HCT116 (cell line): ENCODE measurements around the gene NOP53. TPM values are rescaled to one million over a fixed set of nuclear protein-coding genes. Genes with fewer than 3 reads are reported as not detected.
A peak's percentile ranks its signal among the peaks of the same experiment; 100 is the strongest.

Experiments
- ATAC-seq: fragments of 200-7000 bp; cut with Tn5 transposase; 2 replicates; pipeline ENCODE4 v1.9.1; 2020; ENCODE audit warnings: mild to moderate bottlenecking, moderate library complexity
- BruUV-seq: library from RNA; stranded (reverse); fragments of 400-500 nt; replicated peaks from 2 replicates; lab custom pipeline; 2021; lab: Mats Ljungman, UMichigan
- CTCF ChIA-PET: fragments of 300-600 bp; sonication (Branson Sonifier 250); formaldehyde crosslinking; loops from one replicate; lab custom pipeline; 2021; ENCODE audit warnings: antibody characterized with exemption; lab: Charles Lee
- POLR2A ChIA-PET: fragments of 300-600, 350-600 bp; sonication (Branson Sonifier 250); formaldehyde crosslinking; loops from one replicate; lab custom pipeline; 2021; ENCODE audit warnings: antibody characterized with exemption; lab: Charles Lee
- RAD21 ChIA-PET, 2 experiments: fragments of 300-600 bp; sonication (Branson Sonifier 250); formaldehyde crosslinking; loops; one replicate each; lab custom pipeline; 2023; ENCODE audit warnings: low total read pairs in 2 of 2; ENCODE audit not compliant: uncharacterized antibody in 2 of 2, unreplicated experiment in 2 of 2, low non-redundant PET in 1 of 2; lab: Charles Lee
- DNase-seq: peaks from one replicate; pipeline ENCODE4 v3.0.0-alpha.2; 2010; ENCODE audit warnings: low read depth, low spot score
- H2AFZ ChIP-seq: fragments of 200-600 bp; shearing (Covaris generic), sonication (generic); 2 replicates; pipeline ENCODE4 v1.6.1; 2017; ENCODE audit warnings: low read depth, mixed run types, mixed read lengths, antibody characterized with exemption, low read length; ENCODE audit not compliant: poor library complexity, severe bottlenecking
- H3K27ac ChIP-seq: 2 replicates; pipeline ENCODE4 v1.5.1; 2012; ENCODE audit warnings: low read depth, low read length
- H3K27me3 ChIP-seq: fragments of 200-600 bp; sonication (generic); 2 replicates; pipeline ENCODE4 v1.6.1; 2016; ENCODE audit warnings: mixed run types, low read length, mixed read lengths; ENCODE audit not compliant: insufficient read depth
- H3K36me3 ChIP-seq, 2 experiments: fragments of 200-500 bp in 1 of 2; fragments of 200-600 bp in 1 of 2; sonication (Bioruptor generic) in 1 of 2; sonication (generic) in 1 of 2; 2 replicates each; pipeline versions ENCODE4 v1.5.1 to v1.6.1; 2014 to 2016; ENCODE audit warnings: low read length in 2 of 2, inconsistent platforms in 1 of 2, mixed read lengths in 1 of 2, mixed run types in 1 of 2; ENCODE audit not compliant: insufficient read depth in 2 of 2, control insufficient read depth in 1 of 2
- H3K4me1 ChIP-seq, 2 experiments: fragments of 200-600 bp in 1 of 2; sonication (generic) in 1 of 2; 2 replicates each; pipeline versions ENCODE4 v1.5.1 to v1.6.1; 2012 to 2017; ENCODE audit warnings: low read length in 2 of 2, inconsistent platforms in 1 of 2, mild to moderate bottlenecking in 1 of 2, mixed read lengths in 1 of 2, mixed run types in 1 of 2, moderate library complexity in 1 of 2; ENCODE audit not compliant: insufficient read depth in 2 of 2, control insufficient read depth in 1 of 2
- H3K4me2 ChIP-seq: fragments of 200-600 bp; sonication (generic); 2 replicates; pipeline ENCODE4 v1.6.1; 2017; ENCODE audit warnings: mixed run types, low read length, mixed read lengths
- H3K4me3 ChIP-seq, 2 experiments: fragments of 200-600 bp in 1 of 2; sonication (generic) in 1 of 2; replicated peaks in 1 of 2; 2 replicates each; pipeline ENCODE4 v1.5.1; 2011 to 2016; ENCODE audit warnings: low read length in 2 of 2, control low read depth in 1 of 2, low read depth in 1 of 2, mild to moderate bottlenecking in 1 of 2, mixed read lengths in 1 of 2, mixed run types in 1 of 2
- H3K79me2 ChIP-seq: fragments of 200-600 bp; sonication (generic); 2 replicates; pipeline ENCODE4 v1.6.1; 2017; ENCODE audit warnings: mild to moderate bottlenecking, mixed run types, low read length, moderate library complexity, mixed read lengths; ENCODE audit not compliant: insufficient read depth
- H3K9ac ChIP-seq: fragments of 200-600 bp; sonication (generic); 2 replicates; pipeline ENCODE4 v1.6.1; 2016; ENCODE audit warnings: low read length, mixed read lengths
- H3K9me2 ChIP-seq: fragments of 200-600 bp; sonication (generic), shearing (Covaris generic); 2 replicates; pipeline ENCODE4 v1.6.1; 2017; ENCODE audit warnings: mixed run types, mild to moderate bottlenecking, moderate library complexity; ENCODE audit not compliant: insufficient read depth
- H3K9me3 ChIP-seq, 2 experiments: fragments of 200-500 bp in 1 of 2; fragments of 200-600 bp in 1 of 2; sonication (Bioruptor generic) in 1 of 2; sonication (generic) in 1 of 2; 2 replicates each; pipeline ENCODE4 v1.6.1; 2014 to 2017; ENCODE audit warnings: low read length in 2 of 2, mixed read lengths in 2 of 2, inconsistent platforms in 1 of 2, low read depth in 1 of 2, mild to moderate bottlenecking in 1 of 2, mixed run types in 1 of 2, moderate library complexity in 1 of 2; ENCODE audit not compliant: control insufficient read depth in 1 of 2, insufficient read depth in 1 of 2
- H4K20me1 ChIP-seq: fragments of 200-600 bp; sonication (generic), shearing (Covaris generic); 2 replicates; pipeline ENCODE4 v1.6.1; 2017; ENCODE audit warnings: mixed run types, mild to moderate bottlenecking, moderate library complexity; ENCODE audit not compliant: insufficient read depth
- CEBPB ChIP-seq: IDR thresholded peaks from 2 replicates; pipeline ENCODE4 v1.6.1; 2012; ENCODE audit warnings: low read depth
- EZH2phosphoT487 ChIP-seq: fragments of 200-600 bp; IDR thresholded peaks from 2 replicates; pipeline ENCODE4 v1.6.1; 2018; ENCODE audit warnings: antibody characterized with exemption, borderline replicate concordance
- RAD21 ChIP-seq: IDR thresholded peaks from 2 replicates; pipeline ENCODE4 v1.6.1; 2012; ENCODE audit warnings: low read depth, mild to moderate bottlenecking
- intact Hi-C: fragments of 100-400 bp; cut with micrococcal nuclease; formaldehyde crosslinking; loops from 2 replicates; pipeline ENCODE4 v1.10.0; 2022
- total RNA-seq: library from RNA; stranded (reverse); gene quantifications from one replicate; pipeline ENCODE4 v1.2.1, GENCODE V29; 2021; ENCODE audit not compliant: unreplicated experiment
- TF ChIP-seq, protein P1 (sequence below): IDR thresholded peaks from 2 replicates; pipeline ENCODE4 v1.6.1; 2012
- TF ChIP-seq, protein P2 (sequence below): IDR thresholded peaks from 2 replicates; pipeline ENCODE4 v1.6.1; 2012

The NOP53 gene
- total RNA-seq, 1 experiment from 2014 or later, result 322 TPM

DNA sequence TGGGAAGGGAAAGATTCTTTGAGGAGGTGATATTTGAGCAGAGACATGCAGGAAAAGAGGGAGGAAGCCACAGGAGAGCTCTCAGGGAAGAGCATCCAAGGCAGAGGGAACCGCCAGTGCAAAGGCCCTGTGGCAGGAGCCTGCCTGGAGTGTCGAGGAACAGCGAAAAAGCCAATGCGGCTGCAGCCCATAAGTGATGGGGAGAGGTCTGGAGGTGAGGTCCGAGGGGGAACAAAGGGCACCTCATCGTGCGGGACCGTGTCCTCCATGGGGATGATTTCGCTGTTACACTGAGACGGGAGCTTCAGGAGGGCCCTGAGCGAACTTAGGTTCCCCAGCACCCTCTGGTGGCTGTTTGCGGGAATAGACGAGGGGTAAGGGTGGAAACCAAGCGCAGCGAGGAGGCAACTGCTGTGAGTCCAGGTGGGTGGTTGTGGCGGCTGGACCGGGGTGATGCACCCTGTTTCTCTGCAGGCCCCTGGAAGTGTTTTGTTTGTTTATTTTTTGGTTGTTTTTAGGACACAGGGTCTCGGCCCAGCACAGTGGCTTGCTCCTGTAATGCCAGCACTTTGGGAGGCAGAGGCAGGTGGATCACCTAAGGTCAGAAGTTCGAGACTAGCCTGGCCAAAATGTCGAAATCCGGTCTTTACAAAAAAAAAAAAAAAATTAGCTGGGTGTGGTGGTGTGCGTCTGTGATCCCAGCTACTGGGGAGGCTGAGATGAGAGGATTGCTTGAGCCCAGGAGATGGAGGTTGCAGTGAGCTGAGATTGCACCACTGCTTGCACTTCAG lies 38.0 kb upstream of the NOP53 start (continued):
- TF ChIP-seq, protein P1, sequence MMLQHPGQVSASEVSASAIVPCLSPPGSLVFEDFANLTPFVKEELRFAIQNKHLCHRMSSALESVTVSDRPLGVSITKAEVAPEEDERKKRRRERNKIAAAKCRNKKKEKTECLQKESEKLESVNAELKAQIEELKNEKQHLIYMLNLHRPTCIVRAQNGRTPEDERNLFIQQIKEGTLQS, result no peak
- TF ChIP-seq, protein P2, sequence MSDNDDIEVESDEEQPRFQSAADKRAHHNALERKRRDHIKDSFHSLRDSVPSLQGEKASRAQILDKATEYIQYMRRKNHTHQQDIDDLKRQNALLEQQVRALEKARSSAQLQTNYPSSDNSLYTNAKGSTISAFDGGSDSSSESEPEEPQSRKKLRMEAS, result 0 out of 2 replicates have a peak, but pooled peaks have one; percentile 29
- TF ChIP-seq RAD21 (peak; percentile 94), CEBPB (no peak), EZH2phosphoT487 (no peak)

DNA sequence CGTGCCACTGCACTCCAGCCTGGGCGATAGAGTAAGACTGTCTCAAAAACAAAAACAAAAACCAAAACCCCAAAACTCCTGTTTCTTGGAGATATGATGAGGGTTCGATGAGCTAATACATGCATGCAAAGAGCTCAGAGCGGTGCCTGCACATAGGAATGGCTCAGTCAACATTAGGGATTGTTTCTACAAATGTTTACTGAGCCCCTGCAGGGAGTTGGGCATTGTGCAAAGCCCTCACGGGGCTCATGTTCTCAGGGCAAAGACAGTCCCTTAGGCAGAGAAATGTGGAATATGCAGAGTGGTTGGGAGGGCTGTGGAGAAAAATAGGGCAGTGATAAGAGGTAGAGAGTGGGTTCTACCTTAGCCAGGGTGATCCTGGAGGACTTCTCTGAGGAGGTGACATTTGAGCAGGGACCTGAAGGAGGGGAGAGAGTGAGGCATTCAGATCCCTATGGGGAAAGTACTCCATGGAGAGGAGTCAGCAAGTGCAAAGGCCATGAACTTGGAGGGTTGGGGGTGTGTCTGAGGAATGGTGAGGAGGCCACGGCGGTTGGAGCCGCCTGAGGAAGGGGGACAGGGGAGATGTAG lies 33.6 kb upstream of the NOP53 start:
- H3K36me3 ChIP-seq, result 0 out of 4 replicates have a peak, but pooled peaks cover 0 to 10% of the 10 kb centered on the region in 2 experiments
- ChIA-PET POLR2A (interaction anchor here (0.9 to 3.5 kb wide), 3 partner anchors 15 to 283 kb away, joined by 3 to 32 read pairs (median 11); partner anchors contain the start of gene NOP53), CTCF (interaction anchor here (1.3 to 5.2 kb wide), 10 partner anchors 8 to 284 kb away, joined by 3 to 68 read pairs (median 12); partner anchors contain the start of gene NOP53), RAD21 (interaction anchor here in 1 of 2 experiments (1.8 kb wide), 1 partner anchor 32 kb away, joined by 16 read pairs; no protein-coding TSS in a partner anchor)
- peaks cover 36% of the 10 kb centered on the region for H3K79me2 ChIP-seq
- H3K4me1 ChIP-seq, result peaks cover 5 to 28% of the 10 kb centered on the region in 2 experiments; a peak in 3 of 4 replicates
- DNase-seq, result no peak
- no peaks in the 10 kb centered on the region for H3K27me3 ChIP-seq
- TF ChIP-seq EZH2phosphoT487, result no peak
- no peak for ATAC-seq
- H3K9me2 ChIP-seq, result no peaks in the 10 kb centered on the region
- no peaks in the 10 kb centered on the region for H3K9me3 ChIP-seq
- BruUV-seq, result no TSS peak
- H2AFZ ChIP-seq, result no peak overlapping the region
- no peak overlapping the region for H3K27ac ChIP-seq
- no peaks in the 10 kb centered on the region for H4K20me1 ChIP-seq
- intact Hi-C loops, result loop anchor here (2.0 kb wide), 1 partner anchor 77 kb away; no protein-coding TSS in a partner anchor
- no peak overlapping the region for H3K9ac ChIP-seq
- no peak overlapping the region for H3K4me2 ChIP-seq
- H3K4me3 ChIP-seq, result no peak overlapping the region
